GM18867 (cell line): ENCODE measurements around the gene MCUB.

Experiments used
- ATAC-seq: cut with Tn5 transposase; IDR thresholded peaks from one replicate; pipeline ENCODE4 v1.9.1; 2021; ENCODE audit warnings: mild to moderate bottlenecking, moderate library complexity; ENCODE audit not compliant: unreplicated experiment

MCUB gene

DNA sequence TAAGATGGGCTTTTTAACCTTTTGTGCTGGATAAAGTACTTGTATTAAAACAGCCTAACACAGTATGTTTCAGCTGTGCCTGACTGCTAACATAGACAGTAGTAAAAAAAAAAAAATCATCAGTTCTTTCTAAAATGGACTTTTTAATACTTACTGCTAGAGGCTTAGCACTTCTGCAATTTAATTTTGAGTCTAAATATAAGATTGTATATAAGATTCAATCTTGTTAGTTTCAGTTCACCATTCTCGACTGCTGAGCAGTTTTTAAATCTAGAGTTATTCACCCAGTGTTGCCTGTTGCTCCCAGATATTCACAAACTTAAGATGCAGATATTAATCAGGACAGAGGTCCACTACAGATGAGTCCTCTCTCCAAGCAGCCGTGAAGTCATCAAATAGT lies 163.1 kb downstream of the MCUB start:
- no peak for ATAC-seq

DNA sequence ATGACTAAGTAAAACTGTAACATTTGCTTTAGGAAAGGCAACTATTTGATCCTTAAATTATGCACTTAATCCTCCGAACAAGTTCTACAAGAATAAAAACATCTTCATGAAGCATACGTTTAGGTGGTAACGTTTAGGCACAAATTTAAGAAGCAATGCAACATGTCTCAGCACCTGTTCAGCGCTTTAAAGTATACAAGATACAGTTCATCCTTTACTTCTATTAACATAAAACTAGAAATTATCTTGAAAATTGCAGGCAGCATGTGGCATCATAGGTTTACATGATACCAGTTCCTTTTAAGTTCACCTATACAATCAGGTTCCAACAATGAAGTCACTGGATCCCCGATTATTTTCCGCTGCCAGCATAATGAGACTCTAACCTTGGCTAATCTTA lies 168.3 kb downstream of the MCUB start:
- no peak for ATAC-seq

DNA sequence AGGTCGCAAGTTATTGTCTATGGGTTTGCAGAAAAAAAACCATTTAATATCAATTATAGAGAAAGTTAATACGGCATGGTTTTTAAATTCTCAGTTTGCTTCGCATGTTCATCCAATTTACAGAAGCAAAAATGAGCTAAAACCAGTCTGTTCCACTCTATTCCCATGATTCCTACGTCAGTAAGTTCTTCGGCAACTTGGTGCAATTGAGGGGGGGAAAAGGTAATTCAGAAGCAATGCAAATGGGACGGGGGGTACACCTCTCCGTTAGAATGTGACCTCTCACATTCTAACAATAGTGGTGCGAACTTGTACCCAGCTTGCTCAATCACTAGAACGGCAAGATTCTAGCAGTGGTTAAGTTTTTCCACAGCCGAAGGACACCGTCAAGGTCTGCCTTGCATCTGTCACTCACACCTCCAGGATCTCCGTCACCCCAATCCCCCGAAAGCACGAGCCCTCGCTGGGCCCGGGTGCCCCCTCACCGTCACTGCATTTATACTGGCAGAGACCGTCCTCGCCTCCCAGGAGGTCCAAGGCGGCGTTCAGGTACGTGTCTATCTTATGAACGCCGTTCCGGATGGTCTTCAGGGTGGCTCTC lies 169.2 kb downstream of the MCUB start:
- no peak for ATAC-seq

- peak; percentile 85 for ATAC-seq
These were observed 169.9 kb downstream of the MCUB start, which contains the start of gene PLA2G12A for GRCh38 chr4:109729718-109730618. Gene PLA2G12A (minus strand): TSS chr4:109730070. CDS start chr4:109729809, 261 bp downstream.

- no peak for ATAC-seq
These were observed 170.8 kb downstream of the MCUB start for GRCh38 chr4:109730619-109731545.

DNA sequence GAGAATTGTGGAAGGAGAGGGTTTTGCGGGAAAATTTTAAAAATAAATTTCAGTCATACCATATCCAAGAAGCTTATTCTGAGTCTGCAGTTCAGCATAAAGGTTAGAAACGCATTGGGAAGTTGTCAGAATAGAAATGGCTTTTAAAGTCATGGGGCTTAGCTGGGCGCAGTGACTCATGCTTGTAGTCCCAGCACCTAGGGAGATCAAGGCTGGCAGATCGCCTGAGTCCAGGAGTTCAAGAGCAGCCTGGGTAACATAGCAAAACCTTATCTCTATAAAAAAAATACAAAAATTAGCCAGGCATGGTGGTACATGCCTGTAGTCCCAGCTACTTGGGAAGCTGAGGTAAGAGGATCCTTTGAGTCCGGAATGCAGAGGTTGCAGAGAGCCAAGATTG lies 173.7 kb downstream of the MCUB start:
- ATAC-seq, result no peak

- no peak for ATAC-seq
These were observed 175.7 kb downstream of the MCUB start for GRCh38 chr4:109735566-109736365.
